Right ventricle myocardium inferior (tissue), 1 donor: ENCODE results near the gene ZNF146. TPM values are rescaled to one million over a fixed set of nuclear protein-coding genes. Genes with fewer than 3 reads are reported as not detected.
"Not testable (repeated sequence)": the region's sequence is repeated elsewhere in the genome, so short reads cannot be mapped to it uniquely, and the experiment has no call there.

Source experiments
- ATAC-seq: fragments of 200-7000 bp; cut with Tn5 transposase; one replicate; pipeline ENCODE4 v1.9.1; 2020; ENCODE audit warnings: mild to moderate bottlenecking, moderate library complexity
- DNase-seq: peaks from one replicate; pipeline ENCODE4 v3.0.0; 2021; ENCODE audit errors: missing footprints
- intact Hi-C: fragments of 100-400 bp; cut with DNase I; formaldehyde crosslinking; loops from one replicate; pipeline ENCODE4 v1.11.0; 2022
- total RNA-seq: library from RNA; stranded (reverse); fragmentation: NEBNext Ultra II Directional; extraction: Animal tissue kit (Norgen Biotek cat#: 25700); gene quantifications from one replicate; pipeline ENCODE4 v1.2.1, GENCODE V29; 2021
- donor health status: DM: no; HTN: yes; CAD: no; lungs with severe emphysema.

ZNF146 gene
- total RNA-seq, 1 donor from 2014 or later = 34.3 TPM

GRCh38 chr19:36221474-36221873 is 6.6 kb downstream of the ZNF146 start:
- DNase-seq (no peak), ATAC-seq (no peak)
- intact Hi-C loops = no loop called here

GRCh38 chr19:36222503-36222902 is 7.6 kb downstream of the ZNF146 start:
- intact Hi-C loops = no loop called here
- ATAC-seq = no peak
- no peak for DNase-seq

GRCh38 chr19:36225219-36225892 is 10.4 kb downstream of the ZNF146 start:
- DNase-seq (no peak), ATAC-seq (no peak)
- intact Hi-C loops = no loop called here

GRCh38 chr19:36233626-36234025 is 18.7 kb downstream of the ZNF146 start:
- intact Hi-C loops, DNase-seq, ATAC-seq: not testable (repeated sequence)

- no peak for ATAC-seq
Measured at GRCh38 chr19:36236304-36236945, 21.5 kb downstream of the ZNF146 start.

GRCh38 chr19:36236946-36237310 is 22.0 kb downstream of the ZNF146 start:
- DNase-seq (no peak), ATAC-seq (no peak)
- intact Hi-C loops = no loop called here

More at GRCh38 chr19:36236304-36236945, 21.5 kb downstream of the ZNF146 start:
- intact Hi-C loops = no loop called here
- DNase-seq = no peak

- ATAC-seq = no peak
- DNase-seq = no peak
- intact Hi-C loops = no loop called here
Measured at GRCh38 chr19:36244066-36244465, 29.2 kb downstream of the ZNF146 start.

GRCh38 chr19:36245210-36246005 is 30.5 kb downstream of the ZNF146 start:
- intact Hi-C loops = no loop called here
- DNase-seq = no peak
- peak; percentile 39 for ATAC-seq

GRCh38 chr19:36246006-36246481 is 31.1 kb downstream of the ZNF146 start:
- DNase-seq (no peak), ATAC-seq (peak; percentile 28)
- intact Hi-C loops = no loop called here

GRCh38 chr19:36252047-36252446 is 37.1 kb downstream of the ZNF146 start:
- intact Hi-C loops = no loop called here
- ATAC-seq (no peak), DNase-seq (no peak)

GRCh38 chr19:36254848-36255247 is 39.9 kb downstream of the ZNF146 start:
- intact Hi-C loops = no loop called here
- no peak for DNase-seq
- no peak for ATAC-seq

GRCh38 chr19:36255316-36255715 is 40.4 kb downstream of the ZNF146 start:
- ATAC-seq (no peak), DNase-seq (no peak)
- intact Hi-C loops = no loop called here

GRCh38 chr19:36256064-36256463 is 41.2 kb downstream of the ZNF146 start:
- DNase-seq (no peak), ATAC-seq (no peak)
- intact Hi-C loops = no loop called here

GRCh38 chr19:36256853-36257519 is 42.1 kb downstream of the ZNF146 start:
- no peak for ATAC-seq
- DNase-seq = no peak
- intact Hi-C loops = no loop called here

- DNase-seq = no peak
- ATAC-seq = peak; percentile 67
- intact Hi-C loops = no loop called here
Measured at GRCh38 chr19:36257520-36257876, 42.6 kb downstream of the ZNF146 start.

- no peak for DNase-seq
- intact Hi-C loops = no loop called here
- ATAC-seq = no peak
Measured at GRCh38 chr19:36258028-36258875, 43.3 kb downstream of the ZNF146 start.

GRCh38 chr19:36259211-36259610 is 44.3 kb downstream of the ZNF146 start:
- DNase-seq (no peak), ATAC-seq (no peak)
- intact Hi-C loops = no loop called here

- intact Hi-C loops = no loop called here
- peak; percentile 63 for ATAC-seq
- DNase-seq = no peak
Measured at GRCh38 chr19:36265064-36265463, 50.2 kb downstream of the ZNF146 start.
